Liver (tissue), 9 donors: ENCODE data around the gene RAB7A. TPM values are rescaled to one million over a fixed set of nuclear protein-coding genes. Genes with fewer than 3 reads are reported as not detected.

ENCODE experiments used
- DNase-seq: peaks from one replicate; pipeline ENCODE4 v3.0.0-alpha.2; 2017; ENCODE audit warnings: low spot score
- H3K27ac ChIP-seq, 2 donors: one replicate each; pipeline ENCODE4 v1.7.0; 2013; ENCODE audit warnings: inconsistent platforms in 2 of 2, low read length in 2 of 2, control low read depth in 1 of 2, low read depth in 1 of 2, mild to moderate bottlenecking in 1 of 2
- H3K27me3 ChIP-seq, 4 donors: one replicate each; pipeline versions ENCODE4 v1.6.1 to v1.7.0; 2013; ENCODE audit warnings: low read length in 3 of 4, inconsistent platforms in 1 of 4, mild to moderate bottlenecking in 1 of 4, moderate library complexity in 1 of 4; ENCODE audit not compliant: control insufficient read depth in 4 of 4, insufficient read depth in 4 of 4
- H3K36me3 ChIP-seq, 4 donors: one replicate each; pipeline versions ENCODE4 v1.6.1 to v1.7.0; 2013; ENCODE audit warnings: low read length in 3 of 4, mild to moderate bottlenecking in 3 of 4, low read depth in 1 of 4, moderate library complexity in 1 of 4; ENCODE audit not compliant: control insufficient read depth in 4 of 4, insufficient read depth in 3 of 4
- H3K4me1 ChIP-seq, 4 donors: one replicate each; pipeline versions ENCODE4 v1.6.1 to v1.7.0; 2013; ENCODE audit warnings: low read length in 3 of 4, mild to moderate bottlenecking in 3 of 4, moderate library complexity in 1 of 4; ENCODE audit not compliant: control insufficient read depth in 4 of 4, insufficient read depth in 4 of 4
- H3K4me3 ChIP-seq, 3 donors: one replicate each; pipeline versions ENCODE4 v1.6.1 to v1.7.0; 2013; ENCODE audit warnings: low read length in 3 of 3, control low read depth in 1 of 3, low read depth in 1 of 3, mild to moderate bottlenecking in 1 of 3
- H3K9ac ChIP-seq, 2 donors: one replicate each; pipeline ENCODE4 v1.7.0; 2013; ENCODE audit warnings: low read length in 2 of 2, mild to moderate bottlenecking in 2 of 2, moderate library complexity in 2 of 2, control low read depth in 1 of 2, low read depth in 1 of 2
- H3K9me3 ChIP-seq, 4 donors: one replicate each; pipeline versions ENCODE4 v1.6.1 to v1.7.0; 2013; ENCODE audit warnings: low read length in 3 of 4; ENCODE audit not compliant: control insufficient read depth in 4 of 4
- EGR1 ChIP-seq, 2 donors: IDR thresholded peaks; 2 replicates each; pipeline ENCODE4 v1.6.1; 2016 to 2018; ENCODE audit warnings: antibody characterized with exemption in 2 of 2, low read depth in 2 of 2
- FOXA1 ChIP-seq: IDR thresholded peaks from 2 replicates; pipeline ENCODE4 v1.6.1; 2016; ENCODE audit warnings: antibody characterized with exemption
- FOXA2 ChIP-seq: IDR thresholded peaks from 2 replicates; pipeline ENCODE4 v1.6.1; 2016; ENCODE audit warnings: antibody characterized with exemption
- GABPA ChIP-seq, 2 donors: IDR thresholded peaks in 1 of 2; conservative IDR thresholded peaks in 1 of 2; 2 replicates each; pipeline ENCODE4 v1.6.1; 2016; ENCODE audit warnings: antibody characterized with exemption in 2 of 2, mild to moderate bottlenecking in 1 of 2, moderate library complexity in 1 of 2
- HNF4A ChIP-seq, 2 donors: conservative IDR thresholded peaks; 2 replicates each; pipeline ENCODE4 v1.6.1; 2016; ENCODE audit warnings: antibody characterized with exemption in 2 of 2, mild to moderate bottlenecking in 2 of 2
- HNF4G ChIP-seq: IDR thresholded peaks from 2 replicates; pipeline ENCODE4 v1.6.1; 2016; ENCODE audit warnings: antibody characterized with exemption
- JUND ChIP-seq, 2 donors: IDR thresholded peaks; 2 replicates each; pipeline ENCODE4 v1.6.1; 2016; ENCODE audit warnings: antibody characterized with exemption in 2 of 2
- NR2F2 ChIP-seq: IDR thresholded peaks from 2 replicates; pipeline ENCODE4 v1.6.1; 2016; ENCODE audit warnings: antibody characterized with exemption
- RAD21 ChIP-seq, 2 donors: IDR thresholded peaks; 2 replicates each; pipeline ENCODE4 v1.6.1; 2016; ENCODE audit warnings: antibody characterized with exemption in 2 of 2, mild to moderate bottlenecking in 2 of 2
- RXRA ChIP-seq, 2 donors: IDR thresholded peaks; 2 replicates each; pipeline ENCODE4 v1.6.1; 2017 to 2018; ENCODE audit warnings: antibody characterized with exemption in 2 of 2, mild to moderate bottlenecking in 1 of 2
- SP1 ChIP-seq: IDR thresholded peaks from 2 replicates; pipeline ENCODE4 v1.6.1; 2018; ENCODE audit warnings: antibody characterized with exemption, mild to moderate bottlenecking
- TAF1 ChIP-seq: conservative IDR thresholded peaks from 2 replicates; pipeline ENCODE4 v1.6.1; 2016; ENCODE audit warnings: antibody characterized with exemption, mild to moderate bottlenecking
- YY1 ChIP-seq: IDR thresholded peaks from 2 replicates; pipeline ENCODE4 v1.6.1; 2016; ENCODE audit warnings: antibody characterized with exemption, mild to moderate bottlenecking
- WGBS: extraction: QIAGEN DNeasy Blood & Tissue Kit; methylation state at CpG from one replicate; pipeline ENCODE4 v1.1.7; 2013; 5-methylcytosine and 5-hydroxymethylcytosine counted together
- polyA plus RNA-seq, 2 donors: library from polyadenylated mRNA; stranded (reverse) in 1 of 2; unstranded in 1 of 2; fragments of 200-250 nt in 1 of 2; fragments of >200 nt in 1 of 2; fragmentation: Nextera tagmentation in 1 of 2; extraction: Ambion mirVana in 1 of 2; gene quantifications; one replicate each; pipeline versions ENCODE4 v1.2.1 to v1.2.3, GENCODE V29; 2013 to 2015
- total RNA-seq, 2 donors: library from RNA; depleted of rRNA; stranded (reverse); fragments of >200 nt; gene quantifications; one replicate each; pipeline ENCODE4 v1.2.3, GENCODE V29; 2014
- TF ChIP-seq, protein P1 (sequence below): fragments of 150-350 bp; IDR thresholded peaks from 2 replicates; pipeline ENCODE4 v1.5.1; 2017; ENCODE audit warnings: improper control_type of control experiment, low read depth, low read length; ENCODE audit not compliant: missing input control
- TF ChIP-seq, protein P2 (sequence below): IDR thresholded peaks from 2 replicates; pipeline ENCODE4 v1.6.1; 2016; ENCODE audit warnings: antibody characterized with exemption, mild to moderate bottlenecking
- TF ChIP-seq, protein P3 (sequence below): IDR thresholded peaks from 2 replicates; pipeline ENCODE4 v1.6.1; 2016; ENCODE audit warnings: antibody characterized with exemption
- TF ChIP-seq, protein P4 (sequence below): IDR thresholded peaks from 2 replicates; pipeline ENCODE4 v1.6.1; 2016; ENCODE audit warnings: antibody characterized with exemption
- TF ChIP-seq, protein P5 (sequence below): IDR thresholded peaks from 2 replicates; pipeline ENCODE4 v1.6.1; 2016; ENCODE audit warnings: antibody characterized with exemption
- donor health status: healthy.
- donor health status: healthy.
- donor health status: healthy.
- donor health status: healthy.
- donor health status: healthy.

The RAB7A gene
- total RNA-seq (10 to 100 TPM; 34.6 to 39.1 TPM), polyA plus RNA-seq (10 to 100 TPM; 87.7 to 90.6 TPM)

DNA sequence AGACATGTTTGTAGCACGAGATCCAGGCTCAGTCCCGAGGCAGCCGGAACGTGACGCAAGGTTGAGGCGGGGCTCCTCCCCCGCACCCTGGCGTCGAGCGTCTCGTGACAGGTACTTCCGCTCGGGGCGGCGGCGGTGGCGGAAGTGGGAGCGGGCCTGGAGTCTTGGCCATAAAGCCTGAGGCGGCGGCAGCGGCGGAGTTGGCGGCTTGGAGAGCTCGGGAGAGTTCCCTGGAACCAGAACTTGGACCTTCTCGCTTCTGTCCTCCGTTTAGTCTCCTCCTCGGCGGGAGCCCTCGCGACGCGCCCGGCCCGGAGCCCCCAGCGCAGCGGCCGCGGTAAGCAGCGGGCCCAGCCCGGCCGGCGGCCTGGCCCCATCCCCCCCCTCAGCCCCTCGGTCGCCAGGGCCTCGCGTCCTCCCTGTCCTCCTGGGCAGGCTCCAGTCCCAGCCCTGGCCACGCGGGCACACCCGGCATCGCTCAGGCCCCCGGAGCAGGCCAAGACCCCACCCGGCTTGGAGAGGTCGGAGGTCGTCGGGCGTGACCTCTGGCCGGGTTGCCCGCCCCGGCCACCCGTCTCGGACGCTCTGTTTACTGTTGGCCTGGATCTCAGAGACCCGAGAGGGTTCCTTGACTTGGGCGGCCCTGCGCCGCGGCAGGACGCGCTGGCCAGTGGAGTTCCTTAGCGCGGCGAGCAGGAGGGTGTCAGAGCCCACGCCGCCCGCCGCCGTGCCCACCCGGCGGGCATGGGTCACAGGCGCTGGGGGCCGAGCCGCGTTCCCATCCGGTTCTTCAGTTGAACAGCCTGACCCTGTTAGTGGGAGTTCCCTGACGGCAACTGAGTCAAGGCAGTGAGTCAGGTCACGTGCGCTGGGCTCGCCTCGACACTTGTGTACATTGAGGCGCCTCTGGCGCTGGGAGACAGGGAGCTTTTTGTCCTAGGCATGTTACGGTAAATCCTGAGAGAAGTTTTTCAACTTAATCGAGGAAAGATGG is at the start of gene RAB7A:
TSS of gene RAB7A (plus strand) at position 161 of the 994 bp plus-strand sequence. CDS start 69,185 bp downstream, outside the sequence.
- Histone ChIP-seq H3K4me3 (peak within 1 kb of the TSS; percentile 85 to 89 (median 88)), H3K36me3 (no peaks in the 10 kb centered on the region), H3K27me3 (no peaks in the 10 kb centered on the region), H3K4me1 (peaks cover 0 to 35% (median 29%) of the 10 kb centered on the region in 4 donors), H3K9me3 (no peaks in the 10 kb centered on the region), H3K9ac (peak within 1 kb of the TSS; percentile 79 to 90), H3K27ac (peak within 1 kb of the TSS; percentile 95 to 96)
- TF ChIP-seq TAF1 (peak; percentile 35), YY1 (peak; percentile 65), JUND (IDR thresholded peaks at IDR 0.05) (no peak), HNF4A (conservative IDR thresholded peaks at IDR 0.05) (peak; percentile 33 to 47), GABPA (IDR thresholded peaks at IDR 0.05 in 1 of 2, conservative IDR thresholded peaks at IDR 0.05 in 1 of 2) (peak; percentile 78 to 94), RXRA (IDR thresholded peaks at IDR 0.05) (no peak), FOXA2 (peak; percentile 46), NR2F2 (no peak), FOXA1 (peak; percentile 54), HNF4G (no peak), EGR1 (IDR thresholded peaks at IDR 0.05; ENCODE audit: low read depth in 2 of 2) (peak; percentile 99 to 100), SP1 (peak; percentile 62), RAD21 (IDR thresholded peaks at IDR 0.05) (peak; percentile 30 to 62)
- TF ChIP-seq, protein P1, sequence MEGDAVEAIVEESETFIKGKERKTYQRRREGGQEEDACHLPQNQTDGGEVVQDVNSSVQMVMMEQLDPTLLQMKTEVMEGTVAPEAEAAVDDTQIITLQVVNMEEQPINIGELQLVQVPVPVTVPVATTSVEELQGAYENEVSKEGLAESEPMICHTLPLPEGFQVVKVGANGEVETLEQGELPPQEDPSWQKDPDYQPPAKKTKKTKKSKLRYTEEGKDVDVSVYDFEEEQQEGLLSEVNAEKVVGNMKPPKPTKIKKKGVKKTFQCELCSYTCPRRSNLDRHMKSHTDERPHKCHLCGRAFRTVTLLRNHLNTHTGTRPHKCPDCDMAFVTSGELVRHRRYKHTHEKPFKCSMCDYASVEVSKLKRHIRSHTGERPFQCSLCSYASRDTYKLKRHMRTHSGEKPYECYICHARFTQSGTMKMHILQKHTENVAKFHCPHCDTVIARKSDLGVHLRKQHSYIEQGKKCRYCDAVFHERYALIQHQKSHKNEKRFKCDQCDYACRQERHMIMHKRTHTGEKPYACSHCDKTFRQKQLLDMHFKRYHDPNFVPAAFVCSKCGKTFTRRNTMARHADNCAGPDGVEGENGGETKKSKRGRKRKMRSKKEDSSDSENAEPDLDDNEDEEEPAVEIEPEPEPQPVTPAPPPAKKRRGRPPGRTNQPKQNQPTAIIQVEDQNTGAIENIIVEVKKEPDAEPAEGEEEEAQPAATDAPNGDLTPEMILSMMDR: no peak
- TF ChIP-seq, protein P2, sequence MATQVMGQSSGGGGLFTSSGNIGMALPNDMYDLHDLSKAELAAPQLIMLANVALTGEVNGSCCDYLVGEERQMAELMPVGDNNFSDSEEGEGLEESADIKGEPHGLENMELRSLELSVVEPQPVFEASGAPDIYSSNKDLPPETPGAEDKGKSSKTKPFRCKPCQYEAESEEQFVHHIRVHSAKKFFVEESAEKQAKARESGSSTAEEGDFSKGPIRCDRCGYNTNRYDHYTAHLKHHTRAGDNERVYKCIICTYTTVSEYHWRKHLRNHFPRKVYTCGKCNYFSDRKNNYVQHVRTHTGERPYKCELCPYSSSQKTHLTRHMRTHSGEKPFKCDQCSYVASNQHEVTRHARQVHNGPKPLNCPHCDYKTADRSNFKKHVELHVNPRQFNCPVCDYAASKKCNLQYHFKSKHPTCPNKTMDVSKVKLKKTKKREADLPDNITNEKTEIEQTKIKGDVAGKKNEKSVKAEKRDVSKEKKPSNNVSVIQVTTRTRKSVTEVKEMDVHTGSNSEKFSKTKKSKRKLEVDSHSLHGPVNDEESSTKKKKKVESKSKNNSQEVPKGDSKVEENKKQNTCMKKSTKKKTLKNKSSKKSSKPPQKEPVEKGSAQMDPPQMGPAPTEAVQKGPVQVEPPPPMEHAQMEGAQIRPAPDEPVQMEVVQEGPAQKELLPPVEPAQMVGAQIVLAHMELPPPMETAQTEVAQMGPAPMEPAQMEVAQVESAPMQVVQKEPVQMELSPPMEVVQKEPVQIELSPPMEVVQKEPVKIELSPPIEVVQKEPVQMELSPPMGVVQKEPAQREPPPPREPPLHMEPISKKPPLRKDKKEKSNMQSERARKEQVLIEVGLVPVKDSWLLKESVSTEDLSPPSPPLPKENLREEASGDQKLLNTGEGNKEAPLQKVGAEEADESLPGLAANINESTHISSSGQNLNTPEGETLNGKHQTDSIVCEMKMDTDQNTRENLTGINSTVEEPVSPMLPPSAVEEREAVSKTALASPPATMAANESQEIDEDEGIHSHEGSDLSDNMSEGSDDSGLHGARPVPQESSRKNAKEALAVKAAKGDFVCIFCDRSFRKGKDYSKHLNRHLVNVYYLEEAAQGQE: no peak
- TF ChIP-seq, protein P3, sequence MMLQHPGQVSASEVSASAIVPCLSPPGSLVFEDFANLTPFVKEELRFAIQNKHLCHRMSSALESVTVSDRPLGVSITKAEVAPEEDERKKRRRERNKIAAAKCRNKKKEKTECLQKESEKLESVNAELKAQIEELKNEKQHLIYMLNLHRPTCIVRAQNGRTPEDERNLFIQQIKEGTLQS: peak; percentile 83
- TF ChIP-seq, protein P4, sequence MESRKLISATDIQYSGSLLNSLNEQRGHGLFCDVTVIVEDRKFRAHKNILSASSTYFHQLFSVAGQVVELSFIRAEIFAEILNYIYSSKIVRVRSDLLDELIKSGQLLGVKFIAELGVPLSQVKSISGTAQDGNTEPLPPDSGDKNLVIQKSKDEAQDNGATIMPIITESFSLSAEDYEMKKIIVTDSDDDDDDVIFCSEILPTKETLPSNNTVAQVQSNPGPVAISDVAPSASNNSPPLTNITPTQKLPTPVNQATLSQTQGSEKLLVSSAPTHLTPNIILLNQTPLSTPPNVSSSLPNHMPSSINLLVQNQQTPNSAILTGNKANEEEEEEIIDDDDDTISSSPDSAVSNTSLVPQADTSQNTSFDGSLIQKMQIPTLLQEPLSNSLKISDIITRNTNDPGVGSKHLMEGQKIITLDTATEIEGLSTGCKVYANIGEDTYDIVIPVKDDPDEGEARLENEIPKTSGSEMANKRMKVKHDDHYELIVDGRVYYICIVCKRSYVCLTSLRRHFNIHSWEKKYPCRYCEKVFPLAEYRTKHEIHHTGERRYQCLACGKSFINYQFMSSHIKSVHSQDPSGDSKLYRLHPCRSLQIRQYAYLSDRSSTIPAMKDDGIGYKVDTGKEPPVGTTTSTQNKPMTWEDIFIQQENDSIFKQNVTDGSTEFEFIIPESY: no peak
- TF ChIP-seq, protein P5, sequence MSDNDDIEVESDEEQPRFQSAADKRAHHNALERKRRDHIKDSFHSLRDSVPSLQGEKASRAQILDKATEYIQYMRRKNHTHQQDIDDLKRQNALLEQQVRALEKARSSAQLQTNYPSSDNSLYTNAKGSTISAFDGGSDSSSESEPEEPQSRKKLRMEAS: peak; percentile 84
- DNase-seq: peak; percentile 95
- WGBS: under 1% methylated on average over 93 of the region's 93 CpGs
